Activated CD4-positive, alpha-beta T cell treated with anti-CD3 and anti-CD28 coated beads, Interleukin-2, Interleukin-6, amounts not matched to agents 100 ng/mL and 50 ng/mL, durations not matched to agents 16 hours and 8 hours (primary cell): ENCODE data around the gene MRPS12.
"Not testable (repeated sequence)": the region's sequence is repeated elsewhere in the genome, so short reads cannot be mapped to it uniquely, and the experiment has no call there.

Experiments
- DNase-seq: peaks from one replicate; pipeline ENCODE4 v3.0.0-alpha.2; 2020

The MRPS12 gene

GRCh38 chr19:38942471-38943181, 11.9 kb downstream of the MRPS12 start:
- no peak for DNase-seq

GRCh38 chr19:38944981-38945506, 14.3 kb downstream of the MRPS12 start:
- DNase-seq: no peak

GRCh38 chr19:38945562-38946228, 15.0 kb downstream of the MRPS12 start:
- DNase-seq: no peak

- no peak for DNase-seq
Measured at GRCh38 chr19:38946229-38947010, 15.7 kb downstream of the MRPS12 start.

GRCh38 chr19:38949580-38950367, 19.0 kb downstream of the MRPS12 start:
- peak; percentile 88 for DNase-seq

- no peak for DNase-seq
Measured at GRCh38 chr19:38951187-38951586, 20.4 kb downstream of the MRPS12 start.

GRCh38 chr19:38952395-38953165, 21.8 kb downstream of the MRPS12 start:
- DNase-seq: peak; percentile 59

- DNase-seq: no peak
Measured at GRCh38 chr19:38953677-38954076, 22.9 kb downstream of the MRPS12 start.

- DNase-seq: no peak
Measured at GRCh38 chr19:38956264-38956663, 25.5 kb downstream of the MRPS12 start.

GRCh38 chr19:38958301-38958700, 27.6 kb downstream of the MRPS12 start:
- DNase-seq: no peak

GRCh38 chr19:38959618-38960017, 28.9 kb downstream of the MRPS12 start:
- DNase-seq: no peak

- no peak for DNase-seq
Measured at GRCh38 chr19:38964738-38965137, 34.0 kb downstream of the MRPS12 start.

GRCh38 chr19:38966149-38966548, 35.4 kb downstream of the MRPS12 start:
- not testable (repeated sequence) for DNase-seq

GRCh38 chr19:38970664-38971532, 40.2 kb downstream of the MRPS12 start:
- DNase-seq: no peak

GRCh38 chr19:38971672-38972071, 40.9 kb downstream of the MRPS12 start:
- DNase-seq: no peak

- DNase-seq: no peak
Measured at GRCh38 chr19:38974624-38975213, 44.0 kb downstream of the MRPS12 start.

- no peak for DNase-seq
Measured at GRCh38 chr19:38975214-38975860, 44.6 kb downstream of the MRPS12 start, which contains the start of gene FBXO17. FBXO17 (minus strand) TSS chr19:38975742; CDS start chr19:38950319, 25,423 bp downstream.

GRCh38 chr19:38975861-38976271, 45.1 kb downstream of the MRPS12 start:
- DNase-seq: no peak

- DNase-seq: peak; percentile 96
Measured at GRCh38 chr19:38977445-38978325, 46.9 kb downstream of the MRPS12 start.
